ENCODE data around the gene XXYLT1. TPM values are rescaled to one million over a fixed set of nuclear protein-coding genes. Genes with fewer than 3 reads are reported as not detected.
A peak's percentile ranks its signal among the peaks of the same experiment; 100 is the strongest.

XXYLT1 gene
- total RNA-seq, 1 donor from 2014 or later: 93.1 TPM

- no peak for DNase-seq (ENCODE audit: extremely low read depth, low read depth, low spot score)
Measured at GRCh38 chr3:195155570-195156241, 115.3 kb downstream of the XXYLT1 start.

GRCh38 chr3:195154793-195155535 lies 116.0 kb downstream of the XXYLT1 start:
- peak; percentile 96 for DNase-seq (ENCODE audit: extremely low read depth, low read depth, low spot score)

GRCh38 chr3:195154111-195154791 lies 116.7 kb downstream of the XXYLT1 start:
- no peak for DNase-seq (ENCODE audit: extremely low read depth, low read depth, low spot score)

- DNase-seq (ENCODE audit: extremely low read depth, low read depth, low spot score): no peak
Measured at GRCh38 chr3:195153653-195154052, 117.3 kb downstream of the XXYLT1 start.

GRCh38 chr3:195153130-195153529 lies 117.8 kb downstream of the XXYLT1 start:
- no peak for DNase-seq (ENCODE audit: extremely low read depth, low read depth, low spot score)

GRCh38 chr3:195151866-195152541 lies 119.0 kb downstream of the XXYLT1 start:
- peak; percentile 91 for DNase-seq (ENCODE audit: extremely low read depth, low read depth, low spot score)

- DNase-seq (ENCODE audit: extremely low read depth, low read depth, low spot score): no peak
Measured at GRCh38 chr3:195151402-195151801, 119.6 kb downstream of the XXYLT1 start.

- peak; percentile 98 for DNase-seq (ENCODE audit: extremely low read depth, low read depth, low spot score)
Measured at GRCh38 chr3:195150181-195151118, 120.5 kb downstream of the XXYLT1 start.

GRCh38 chr3:195149292-195150030 lies 121.5 kb downstream of the XXYLT1 start:
- DNase-seq (ENCODE audit: extremely low read depth, low read depth, low spot score): no peak

- DNase-seq (ENCODE audit: extremely low read depth, low read depth, low spot score): no peak
Measured at GRCh38 chr3:195148549-195148948, 122.4 kb downstream of the XXYLT1 start.

- DNase-seq (ENCODE audit: extremely low read depth, low read depth, low spot score): peak; percentile 82
Measured at GRCh38 chr3:195147649-195148080, 123.3 kb downstream of the XXYLT1 start.

GRCh38 chr3:195146131-195146530 lies 124.8 kb downstream of the XXYLT1 start:
- no peak for DNase-seq (ENCODE audit: extremely low read depth, low read depth, low spot score)

GRCh38 chr3:195145579-195145978 lies 125.4 kb downstream of the XXYLT1 start:
- no peak for DNase-seq (ENCODE audit: extremely low read depth, low read depth, low spot score)

- no peak for DNase-seq (ENCODE audit: extremely low read depth, low read depth, low spot score)
Measured at GRCh38 chr3:195143221-195143620, 127.7 kb downstream of the XXYLT1 start.

GRCh38 chr3:195142519-195142918 lies 128.4 kb downstream of the XXYLT1 start:
- no peak for DNase-seq (ENCODE audit: extremely low read depth, low read depth, low spot score)

GRCh38 chr3:195140816-195141793 lies 129.9 kb downstream of the XXYLT1 start:
- peak; percentile 89 for DNase-seq (ENCODE audit: extremely low read depth, low read depth, low spot score)

- DNase-seq (ENCODE audit: extremely low read depth, low read depth, low spot score): no peak
Measured at GRCh38 chr3:195140410-195140809, 130.5 kb downstream of the XXYLT1 start.

GRCh38 chr3:195139876-195140240 lies 131.1 kb downstream of the XXYLT1 start:
- no peak for DNase-seq (ENCODE audit: extremely low read depth, low read depth, low spot score)
